ENCODE measurements around the gene DDX3X.

GRCh38 chrX:41407816-41408215 lies 73.9 kb downstream of the DDX3X start:
- TF ChIP-seq, protein P1, sequence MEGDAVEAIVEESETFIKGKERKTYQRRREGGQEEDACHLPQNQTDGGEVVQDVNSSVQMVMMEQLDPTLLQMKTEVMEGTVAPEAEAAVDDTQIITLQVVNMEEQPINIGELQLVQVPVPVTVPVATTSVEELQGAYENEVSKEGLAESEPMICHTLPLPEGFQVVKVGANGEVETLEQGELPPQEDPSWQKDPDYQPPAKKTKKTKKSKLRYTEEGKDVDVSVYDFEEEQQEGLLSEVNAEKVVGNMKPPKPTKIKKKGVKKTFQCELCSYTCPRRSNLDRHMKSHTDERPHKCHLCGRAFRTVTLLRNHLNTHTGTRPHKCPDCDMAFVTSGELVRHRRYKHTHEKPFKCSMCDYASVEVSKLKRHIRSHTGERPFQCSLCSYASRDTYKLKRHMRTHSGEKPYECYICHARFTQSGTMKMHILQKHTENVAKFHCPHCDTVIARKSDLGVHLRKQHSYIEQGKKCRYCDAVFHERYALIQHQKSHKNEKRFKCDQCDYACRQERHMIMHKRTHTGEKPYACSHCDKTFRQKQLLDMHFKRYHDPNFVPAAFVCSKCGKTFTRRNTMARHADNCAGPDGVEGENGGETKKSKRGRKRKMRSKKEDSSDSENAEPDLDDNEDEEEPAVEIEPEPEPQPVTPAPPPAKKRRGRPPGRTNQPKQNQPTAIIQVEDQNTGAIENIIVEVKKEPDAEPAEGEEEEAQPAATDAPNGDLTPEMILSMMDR (tag by site-specific recombination; IDR thresholded peaks at IDR 0.05) = no peak
- TF ChIP-seq ZNF792 (tag by site-specific recombination; IDR thresholded peaks at IDR 0.05) (no peak), OSR2 (tag by site-specific recombination; IDR thresholded peaks at IDR 0.05) (no peak), ZSCAN23 (tag by site-specific recombination; IDR thresholded peaks at IDR 0.05) (no peak), KLF17 (tag by site-specific recombination; IDR thresholded peaks at IDR 0.05) (no peak), RBAK (tag by site-specific recombination; IDR thresholded peaks at IDR 0.05) (no peak), YY1 (tag by site-specific recombination; IDR thresholded peaks at IDR 0.05) (no peak), REPIN1 (tag by site-specific recombination; IDR thresholded peaks at IDR 0.05; ENCODE audit: low read depth) (no peak), ZNF138 (tag by site-specific recombination; IDR thresholded peaks at IDR 0.05; ENCODE audit: borderline replicate concordance) (no peak), KLF16 (tag by site-specific recombination; IDR thresholded peaks at IDR 0.05) (no peak), ZNF623 (tag by site-specific recombination; IDR thresholded peaks at IDR 0.05) (no peak)

All from HEK293 (cell line).